H1 (cell line): Measurements from ENCODE around the gene GPR137. TPM values are rescaled to one million over a fixed set of nuclear protein-coding genes. Genes with fewer than 3 reads are reported as not detected.

Source experiments
- CTCF ChIA-PET: fragments of 300-600 bp; sonication (Branson Sonifier 250); formaldehyde crosslinking; loops from one replicate; lab custom pipeline; 2021; ENCODE audit not compliant: partially characterized antibody; lab: Charles Lee
- POLR2A ChIA-PET: fragments of 300-600 bp; sonication (Branson Sonifier 250); formaldehyde crosslinking; loops from one replicate; lab custom pipeline; 2021; ENCODE audit warnings: inconsistent platforms; ENCODE audit not compliant: partially characterized antibody; lab: Charles Lee
- DNase-seq, 2 experiments: peaks; one replicate each; pipeline versions ENCODE4 v3.0.0 to v3.0.0-alpha.2; 2010 to 2022; ENCODE audit warnings: low spot score in 2 of 2, low read depth in 1 of 2, mixed read lengths in 1 of 2
- FAIRE-seq: peaks from 2 replicates; lab custom pipeline; 2011; peaks lifted over from hg19 to GRCh38; lab: Jason Lieb, UNC
- H2AFZ ChIP-seq: 2 replicates; pipeline ENCODE4 v1.8.1; 2012; ENCODE audit warnings: low read length, inconsistent platforms
- H2AK5ac ChIP-seq: 2 replicates; pipeline ENCODE4 v1.6.1; 2013; ENCODE audit warnings: low read depth, low read length
- H2BK120ac ChIP-seq: replicated peaks from 2 replicates; pipeline ENCODE3; 2013; ENCODE audit warnings: low read depth, low read length, inconsistent platforms
- H2BK12ac ChIP-seq: 2 replicates; pipeline ENCODE4 v1.6.1; 2013; ENCODE audit warnings: low read depth, low read length
- H2BK15ac ChIP-seq: 2 replicates; pipeline ENCODE4 v1.6.1; 2013; ENCODE audit warnings: low read length
- H2BK20ac ChIP-seq: 2 replicates; pipeline ENCODE4 v1.6.1; 2013; ENCODE audit warnings: low read length
- H2BK5ac ChIP-seq: 2 replicates; pipeline ENCODE4 v1.6.1; 2013; ENCODE audit warnings: low read depth, low read length
- H3K14ac ChIP-seq: 2 replicates; pipeline ENCODE4 v1.6.1; 2013; ENCODE audit warnings: inconsistent platforms; ENCODE audit not compliant: insufficient read length
- H3K18ac ChIP-seq: 2 replicates; pipeline ENCODE4 v1.6.1; 2013; ENCODE audit warnings: low read length; ENCODE audit errors: extremely low read depth
- H3K23ac ChIP-seq: 2 replicates; pipeline ENCODE4 v1.6.1; 2013; ENCODE audit warnings: inconsistent platforms; ENCODE audit not compliant: insufficient read length
- H3K23me2 ChIP-seq: 2 replicates; pipeline ENCODE4 v1.6.1; 2013; ENCODE audit warnings: low read depth, low read length
- H3K27ac ChIP-seq: 2 replicates; pipeline ENCODE4 v1.6.1; 2011; ENCODE audit warnings: low read depth, low read length, inconsistent platforms
- H3K27me3 ChIP-seq, 4 experiments: replicated peaks in 1 of 4; 1 replicate in 1 of 4; 2 replicates in 3 of 4; pipeline versions ENCODE4 v1.6.1 to v1.8.1; 2011 to 2013; ENCODE audit warnings: low read length in 3 of 4, mild to moderate bottlenecking in 3 of 4, inconsistent platforms in 2 of 4, mixed read lengths in 2 of 4, moderate library complexity in 1 of 4; ENCODE audit not compliant: control insufficient read depth in 3 of 4, insufficient read depth in 3 of 4; ENCODE audit errors: extremely low read depth in 1 of 4
- H3K36me3 ChIP-seq, 4 experiments: 2 replicates each; pipeline versions ENCODE4 v1.6.1 to v1.8.1; 2011 to 2013; ENCODE audit warnings: mild to moderate bottlenecking in 4 of 4, low read length in 3 of 4, moderate library complexity in 2 of 4, control low read depth in 1 of 4, inconsistent platforms in 1 of 4; ENCODE audit not compliant: insufficient read depth in 4 of 4, control insufficient read depth in 2 of 4
- H3K4ac ChIP-seq: replicated peaks from 2 replicates; pipeline ENCODE3; 2013; ENCODE audit warnings: low read length, low read depth, mixed read lengths, inconsistent platforms; ENCODE audit not compliant: insufficient read length
- H3K4me1 ChIP-seq, 4 experiments: replicated peaks in 1 of 4; 1 replicate in 1 of 4; 2 replicates in 3 of 4; pipeline versions ENCODE4 v1.6.1 to v1.8.1; 2011 to 2013; ENCODE audit warnings: low read length in 3 of 4, inconsistent platforms in 2 of 4, mixed read lengths in 1 of 4; ENCODE audit not compliant: insufficient read depth in 4 of 4, control insufficient read depth in 3 of 4
- H3K4me2 ChIP-seq, 2 experiments: 2 replicates each; pipeline versions ENCODE4 v1.6.1 to v1.8.1; 2011 to 2013; ENCODE audit warnings: low read depth in 2 of 2, low read length in 2 of 2, control low read depth in 1 of 2, inconsistent platforms in 1 of 2, mild to moderate bottlenecking in 1 of 2; ENCODE audit not compliant: insufficient read depth in 1 of 2
- H3K4me3 ChIP-seq, 4 experiments: fragments of 200-600, 300-600 bp in 1 of 4; sonication (generic), shearing (Covaris generic), sonication (Bioruptor Twin) in 1 of 4; 2 replicates each; pipeline versions ENCODE4 v1.5.1 to v1.8.1; 2011 to 2016; ENCODE audit warnings: low read length in 4 of 4, low read depth in 3 of 4, control low read depth in 2 of 4, inconsistent platforms in 2 of 4, mild to moderate bottlenecking in 2 of 4, mixed read lengths in 1 of 4, moderate library complexity in 1 of 4; ENCODE audit not compliant: insufficient read depth in 2 of 4; ENCODE audit errors: extremely low read depth in 1 of 4
- H3K56ac ChIP-seq: replicated peaks from 2 replicates; pipeline ENCODE3; 2013; ENCODE audit warnings: low read depth, mild to moderate bottlenecking, mixed read lengths, low read length, inconsistent platforms; ENCODE audit not compliant: insufficient read length
- H3K79me1 ChIP-seq: 2 replicates; pipeline ENCODE4 v1.6.1; 2013; ENCODE audit warnings: low read depth, low read length, control low read depth
- H3K79me2 ChIP-seq, 2 experiments: 2 replicates each; pipeline versions ENCODE4 v1.6.1 to v1.8.1; 2012 to 2013; ENCODE audit warnings: low read length in 2 of 2, mild to moderate bottlenecking in 2 of 2, inconsistent platforms in 1 of 2; ENCODE audit not compliant: insufficient read depth in 2 of 2, control insufficient read depth in 1 of 2
- H3K9ac ChIP-seq, 4 experiments: replicated peaks in 1 of 4; 1 replicate in 1 of 4; 2 replicates in 3 of 4; pipeline versions ENCODE4 v1.6.1 to v1.8.1; 2011 to 2013; ENCODE audit warnings: low read depth in 3 of 4, low read length in 3 of 4, control low read depth in 2 of 4, mild to moderate bottlenecking in 2 of 4, moderate library complexity in 2 of 4, inconsistent platforms in 1 of 4; ENCODE audit errors: extremely low read depth in 1 of 4
- H3K9me3 ChIP-seq, 2 experiments: 2 replicates each; pipeline versions ENCODE4 v1.6.1 to v1.8.1; 2012 to 2013; ENCODE audit warnings: mild to moderate bottlenecking in 2 of 2, moderate library complexity in 2 of 2, control low read depth in 1 of 2, inconsistent platforms in 1 of 2, low read depth in 1 of 2, low read length in 1 of 2, mixed read lengths in 1 of 2; ENCODE audit not compliant: insufficient read depth in 2 of 2
- H4K20me1 ChIP-seq, 2 experiments: replicated peaks in 1 of 2; 2 replicates each; pipeline versions ENCODE3 to v1.8.1; 2011 to 2013; ENCODE audit warnings: inconsistent platforms in 2 of 2, low read length in 2 of 2, mild to moderate bottlenecking in 1 of 2; ENCODE audit not compliant: insufficient read depth in 2 of 2, control insufficient read depth in 1 of 2
- H4K5ac ChIP-seq: 2 replicates; pipeline ENCODE4 v1.6.1; 2013; ENCODE audit warnings: low read length, low read depth, mixed read lengths, inconsistent platforms; ENCODE audit not compliant: insufficient read length
- H4K8ac ChIP-seq: 2 replicates; pipeline ENCODE4 v1.8.0; 2013; ENCODE audit warnings: mild to moderate bottlenecking, moderate library complexity, low read length, inconsistent platforms; ENCODE audit not compliant: insufficient read depth; ENCODE audit errors: extremely low read depth
- H4K91ac ChIP-seq: replicated peaks from 2 replicates; pipeline ENCODE3; 2013; ENCODE audit warnings: low read length, mixed read lengths, inconsistent platforms; ENCODE audit not compliant: insufficient read length
- BRCA1 ChIP-seq: IDR thresholded peaks from 2 replicates; pipeline ENCODE4 v1.6.1; 2012; ENCODE audit warnings: low read depth, low read length, improper control_type of control experiment
- CEBPB ChIP-seq: IDR thresholded peaks from 2 replicates; pipeline ENCODE4 v1.6.1; 2012; ENCODE audit warnings: low read depth, low read length
- EGR1 ChIP-seq: IDR thresholded peaks from 2 replicates; pipeline ENCODE4 v1.6.1; 2011; ENCODE audit warnings: low read depth, low read length, borderline replicate concordance
- EP300 ChIP-seq, 2 experiments: IDR thresholded peaks; 1 replicate in 1 of 2; 2 replicates in 1 of 2; pipeline ENCODE4 v1.6.1; 2011 to 2012; ENCODE audit warnings: low read depth in 2 of 2, low read length in 2 of 2, mild to moderate bottlenecking in 2 of 2, borderline replicate concordance in 1 of 2, inconsistent platforms in 1 of 2, moderate library complexity in 1 of 2
- HDAC2 ChIP-seq, 2 experiments: fragments of 300-600 bp in 1 of 2; sonication (generic) in 1 of 2; IDR thresholded peaks; 2 replicates each; pipeline ENCODE4 v1.6.1; 2011 to 2012; ENCODE audit warnings: low read depth in 2 of 2, low read length in 2 of 2, mild to moderate bottlenecking in 2 of 2, moderate library complexity in 2 of 2, borderline replicate concordance in 1 of 2, inconsistent platforms in 1 of 2
- MAFK ChIP-seq: IDR thresholded peaks from 2 replicates; pipeline ENCODE4 v1.6.1; 2012; ENCODE audit warnings: low read depth, mild to moderate bottlenecking, improper control_type of control experiment, low read length
- POLR2A ChIP-seq, 2 experiments: IDR thresholded peaks; 1 replicate in 1 of 2; 2 replicates in 1 of 2; pipeline ENCODE4 v1.6.1; 2011; ENCODE audit warnings: low read depth in 2 of 2, low read length in 2 of 2, mild to moderate bottlenecking in 2 of 2; ENCODE audit errors: control extremely low read depth in 1 of 2
- POLR2AphosphoS5 ChIP-seq: IDR thresholded peaks from 2 replicates; pipeline ENCODE4 v1.6.1; 2011; ENCODE audit warnings: low read depth, low read length
- RBBP5 ChIP-seq: IDR thresholded peaks from 2 replicates; pipeline ENCODE4 v1.7.1; 2012; ENCODE audit warnings: low read depth, mild to moderate bottlenecking, inconsistent platforms, low read length, moderate library complexity, borderline replicate concordance
- RXRA ChIP-seq: IDR thresholded peaks from 2 replicates; pipeline ENCODE4 v1.6.1; 2011; ENCODE audit warnings: low read depth, mild to moderate bottlenecking, low read length, moderate library complexity; ENCODE audit not compliant: insufficient read depth
- USF2 ChIP-seq: IDR thresholded peaks from 2 replicates; pipeline ENCODE4 v1.6.1; 2011; ENCODE audit warnings: low read length, improper control_type of control experiment
- WGBS, 2 experiments: shearing (Covaris generic) in 1 of 2; methylation state at CpG; one replicate each; pipeline versions ENCODE4 v1.1.6 to v1.1.7; 2013 to 2015; ENCODE audit warnings: low lambda C conversion rate in 2 of 2, mixed read lengths in 2 of 2, inconsistent platforms in 1 of 2, low coverage in 1 of 2, missing lambda C conversion rate in 1 of 2; ENCODE audit not compliant: insufficient replicate concordance in 2 of 2, insufficient coverage in 1 of 2, insufficient read length in 1 of 2; ENCODE audit errors: extremely low coverage in 1 of 2, missing lambda C conversion rate in 1 of 2; 5-methylcytosine and 5-hydroxymethylcytosine counted together
- polyA plus RNA-seq, 7 experiments: library from polyadenylated mRNA; depleted of rRNA in 3 of 7; stranded (reverse) in 5 of 7; unstranded in 2 of 7; fragments of >200 nt in 5 of 7; fragments of 200-250 nt in 2 of 7; gene quantifications; 1 replicate in 5 of 7; 2 replicates in 1 of 7; 4 replicates in 1 of 7; pipeline versions ENCODE4 v1.2.1 to v1.2.3, GENCODE V29; 2011 to 2013; ENCODE audit warnings: missing spikeins in 2 of 7, mixed read lengths in 2 of 7
- total RNA-seq: library from RNA; stranded (reverse); fragmentation: NEBNext Ultra II Directional; extraction: Animal tissue kit (Norgen Biotek cat#: 25700); gene quantifications from 2 replicates; pipeline ENCODE4 v1.2.1, GENCODE V29; 2021

GPR137 gene
- total and polyA plus RNA-seq, 2 of the 8 experiments (the other 6 are each of a cell fraction or from before 2014, with no cell fraction given): 36.2 to 37.8 TPM

GRCh38 chr11:64243236-64243854 is 42.3 kb upstream of the GPR137 start:
- H3K27ac ChIP-seq: no peak overlapping the region
- TF ChIP-seq MAFK (no peak), RBBP5 (no peak), BRCA1 (no peak), CEBPB (no peak), EGR1 (no peak), POLR2AphosphoS5 (peak; percentile 76), HDAC2 (IDR thresholded peaks at IDR 0.05; ENCODE audit: borderline replicate concordance in 1 of 2, low read depth in 2 of 2, low read length in 2 of 2) (no peak), RXRA (no peak), USF2 (no peak), POLR2A (IDR thresholded peaks at IDR 0.05; ENCODE audit: control extremely low read depth in 1 of 2, low read depth in 2 of 2, low read length in 2 of 2) (peak in 1 of 2 experiments; percentile 85; a peak in 1 of 3 replicates), EP300 (IDR thresholded peaks at IDR 0.05; ENCODE audit: borderline replicate concordance in 1 of 2, low read depth in 2 of 2, low read length in 2 of 2) (no peak)

More at GRCh38 chr11:64243236-64243854, 42.3 kb upstream of the GPR137 start:
- Histone ChIP-seq H3K23me2 (peaks cover 20% of the 10 kb centered on the region), H2BK20ac (no peak overlapping the region), H3K79me1 (peaks cover 6% of the 10 kb centered on the region), H3K36me3 (peaks cover 0 to 17% (median 4%) of the 10 kb centered on the region in 4 experiments; a peak in 4 of 8 replicates), H4K20me1 (peaks cover 0 to 13% of the 10 kb centered on the region in 2 experiments), H3K4me2 (no peak overlapping the region; a peak in 1 of 4 replicates), H2AK5ac (no peak overlapping the region), H2BK15ac (no peak overlapping the region), H3K4me3 (no peak overlapping the region), H4K91ac (no peak overlapping the region), H3K27me3 (no peaks in the 10 kb centered on the region), H4K5ac (no peak overlapping the region), H2BK12ac (no peak overlapping the region), H3K9me3 (no peaks in the 10 kb centered on the region), H3K23ac (no peak overlapping the region), H3K18ac (no peak overlapping the region), H2AFZ (no peak overlapping the region), H3K14ac (no peak overlapping the region), H3K9ac (no peak overlapping the region), H3K79me2 (peaks cover 6 to 21% of the 10 kb centered on the region in 2 experiments; a peak in 3 of 4 replicates), H3K56ac (no peak overlapping the region), H4K8ac (no peak overlapping the region), H2BK120ac (no peak overlapping the region), H2BK5ac (no peak overlapping the region), H3K4me1 (peaks cover 0 to 25% (median 18%) of the 10 kb centered on the region in 4 experiments; a peak in 6 of 7 replicates), H3K4ac (no peak overlapping the region)
- ChIA-PET CTCF (interaction anchor here (0.5 to 10.0 kb wide), 16 partner anchors 11 to 412 kb away, joined by 3 to 102 read pairs (median 4); partner anchors contain the start of genes CATSPERZ, ESRRA, FERMT3 and NUDT22), POLR2A (interaction anchor here (0.6 to 13.1 kb wide), 20 partner anchors 8 to 326 kb away, joined by 3 to 352 read pairs (median 5); partner anchors contain the start of genes BAD, CCDC88B, DNAJC4 and FERMT3)
- WGBS, 2 experiments: 87% methylated on average over 8 of the region's 8 CpGs; no CpG with 5 or more reads in 1 of the 2 experiments
- no peak for FAIRE-seq
- no peak for DNase-seq
